Stomach (tissue), 4 donors: ENCODE measurements around the gene HAL.

Experiments used
- CTCF ChIP-seq, 7 experiments: fragments of 450-650 bp in 4 of 7; fragments of 200-600 bp in 3 of 7; sonication (generic) in 3 of 7; IDR thresholded peaks; one replicate each; pipeline ENCODE4 v1.5.1; 2016 to 2019; ENCODE audit warnings: antibody characterized with exemption in 7 of 7, control low read depth in 2 of 7, mild to moderate bottlenecking in 1 of 7
- EP300 ChIP-seq: sonication (generic); formaldehyde crosslinking; IDR thresholded peaks from one replicate; pipeline ENCODE4 v1.6.1; 2017; ENCODE audit warnings: antibody characterized with exemption
- POLR2A ChIP-seq, 4 donors: fragments of 450-650 bp; IDR thresholded peaks; one replicate each; pipeline ENCODE4 v1.6.1; 2016; ENCODE audit warnings: antibody characterized with exemption in 4 of 4, control low read depth in 2 of 4, mild to moderate bottlenecking in 1 of 4, moderate library complexity in 1 of 4

- no peak for TF ChIP-seq CTCF (IDR thresholded peaks at IDR 0.05)
- TF ChIP-seq POLR2A (IDR thresholded peaks at IDR 0.05), result no peak
- no peak for TF ChIP-seq EP300
Observed at GRCh38 chr12:95959107-95959506, 37.0 kb downstream of the HAL start.
